Measurements from ENCODE around the gene MEIKIN.

Gene MEIKIN

DNA sequence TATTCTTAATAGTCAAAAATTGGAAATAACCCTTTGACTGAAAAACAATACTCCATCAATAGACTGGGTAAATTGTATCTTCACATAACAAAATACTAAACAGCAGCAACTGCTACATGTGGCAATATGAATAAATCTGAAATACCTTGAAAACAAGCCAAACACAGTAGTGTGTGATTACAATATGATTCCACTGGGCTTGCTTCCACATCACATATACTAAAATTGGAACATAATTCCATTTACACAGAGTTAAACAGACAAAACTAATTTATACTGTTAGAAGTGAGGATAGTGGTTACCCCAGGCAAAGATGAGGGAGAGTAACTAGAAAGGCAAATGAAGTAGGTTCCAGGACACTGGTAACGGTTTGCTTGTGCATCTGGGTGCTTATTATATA is 169.0 kb downstream of the MEIKIN start:
- DNase-seq (ENCODE audit: extremely low read depth in 1 of 2, low read depth in 1 of 2): no peak

DNA sequence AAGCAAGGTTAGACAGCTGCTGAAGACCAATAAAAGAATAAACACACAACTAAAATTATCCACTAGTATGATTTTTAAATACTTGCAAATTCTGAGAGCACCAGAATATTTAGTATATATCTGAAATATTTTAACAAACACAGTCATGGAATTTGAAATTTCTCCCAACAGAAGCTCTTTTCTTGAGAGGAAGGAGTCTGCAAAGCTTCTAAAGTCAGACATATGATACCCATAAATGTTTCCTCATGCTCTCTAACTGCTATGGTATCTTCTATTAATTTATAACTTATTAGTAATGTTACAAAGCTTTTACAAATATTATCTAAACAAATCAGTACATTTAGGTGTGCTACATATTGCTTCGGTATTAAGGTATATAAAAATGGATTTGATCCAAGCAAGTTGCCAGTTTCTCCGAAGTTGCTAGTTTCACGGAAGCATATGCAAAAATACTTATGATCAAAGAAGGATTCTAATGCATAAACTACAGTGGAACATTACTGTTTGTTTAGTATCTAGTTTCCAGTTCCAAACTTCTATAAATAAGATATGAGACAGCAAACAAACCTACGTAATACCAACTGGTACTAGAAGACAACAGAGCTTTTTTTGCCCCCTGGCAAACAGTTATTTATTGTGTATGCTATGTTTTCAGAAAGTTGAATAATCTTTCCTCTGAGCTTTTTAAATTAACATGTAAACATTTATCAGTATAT is 170.7 kb downstream of the MEIKIN start:
- no peak for DNase-seq (ENCODE audit: extremely low read depth in 1 of 2, low read depth in 1 of 2)

DNA sequence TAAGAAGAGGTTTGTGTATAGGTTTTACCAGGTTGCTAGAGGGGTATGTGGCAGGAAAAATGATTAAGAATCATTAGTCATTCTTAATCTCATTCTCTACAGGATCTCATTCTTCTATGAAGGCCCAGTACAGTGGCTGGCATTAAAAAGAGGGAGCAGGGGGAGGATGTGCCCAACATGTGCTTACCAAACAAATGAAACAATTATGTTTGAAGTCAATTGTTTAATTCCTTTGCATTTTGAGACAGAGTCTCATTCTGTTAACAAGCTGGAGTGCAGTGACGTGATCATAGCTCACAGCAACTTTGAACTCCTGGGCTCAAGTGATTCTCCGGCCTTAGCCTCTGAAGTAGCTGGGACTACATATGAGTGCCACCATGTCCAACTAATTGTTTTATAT is 171.7 kb downstream of the MEIKIN start:
- no peak for DNase-seq (ENCODE audit: extremely low read depth in 1 of 2, low read depth in 1 of 2)

DNA sequence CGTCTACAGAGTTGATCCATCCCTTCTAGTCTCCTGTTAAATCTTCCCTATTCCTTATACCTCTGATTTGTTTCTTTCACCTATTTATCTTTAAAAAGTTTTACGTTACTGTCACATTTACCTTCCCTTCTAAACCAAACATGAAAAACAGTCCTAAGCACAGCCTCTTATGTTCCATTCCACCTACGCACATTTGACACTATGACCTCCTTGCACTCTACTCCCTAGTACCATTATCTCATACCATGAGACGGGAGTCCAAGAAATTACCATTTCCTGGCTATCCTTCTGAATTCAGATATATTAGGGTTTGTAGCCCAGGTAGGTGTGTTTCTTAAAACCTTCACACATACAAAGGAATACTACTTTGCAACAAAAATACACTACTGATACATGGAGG is 173.8 kb downstream of the MEIKIN start:
- no peak for DNase-seq (ENCODE audit: extremely low read depth in 1 of 2, low read depth in 1 of 2)

DNA sequence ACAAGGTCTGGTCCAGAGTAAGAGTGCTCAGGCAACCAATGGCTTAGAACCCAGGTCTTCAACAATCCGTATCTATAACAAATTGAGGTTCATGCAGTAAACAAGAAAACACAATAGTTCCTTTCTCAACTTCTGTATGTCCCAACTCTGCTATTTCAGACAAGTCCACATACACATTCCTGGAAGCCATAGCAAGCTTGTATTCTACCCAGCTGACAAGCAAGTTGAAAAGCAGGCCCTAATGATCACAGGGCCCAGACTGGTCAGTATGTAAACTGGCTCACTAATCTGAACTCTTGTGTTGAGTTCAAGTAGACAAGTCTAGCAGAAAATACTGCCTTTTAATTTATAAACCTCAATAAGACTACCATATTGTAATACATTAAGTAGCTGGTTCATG is 175.5 kb downstream of the MEIKIN start:
- no peak for DNase-seq (ENCODE audit: extremely low read depth in 1 of 2, low read depth in 1 of 2)

DNA sequence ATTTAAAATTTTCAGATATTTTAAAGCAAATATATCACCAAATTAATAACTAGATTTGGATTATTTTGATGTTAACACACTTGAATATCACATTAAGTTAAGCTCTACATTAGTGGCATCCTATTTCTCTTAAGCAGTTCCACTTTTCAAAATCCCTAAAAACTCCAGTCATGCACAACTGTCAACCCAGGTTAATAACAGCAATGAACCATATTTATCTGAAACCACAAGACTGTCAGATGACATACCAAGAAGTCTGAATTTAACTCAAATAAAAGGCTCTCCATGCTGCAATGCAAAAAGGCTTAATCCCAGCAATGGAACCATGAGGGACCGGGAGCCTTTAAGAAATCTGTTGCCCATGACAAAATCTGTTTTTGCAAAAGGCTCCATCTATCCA is 176.1 kb downstream of the MEIKIN start:
- no peak for DNase-seq (ENCODE audit: extremely low read depth in 1 of 2, low read depth in 1 of 2)

DNA sequence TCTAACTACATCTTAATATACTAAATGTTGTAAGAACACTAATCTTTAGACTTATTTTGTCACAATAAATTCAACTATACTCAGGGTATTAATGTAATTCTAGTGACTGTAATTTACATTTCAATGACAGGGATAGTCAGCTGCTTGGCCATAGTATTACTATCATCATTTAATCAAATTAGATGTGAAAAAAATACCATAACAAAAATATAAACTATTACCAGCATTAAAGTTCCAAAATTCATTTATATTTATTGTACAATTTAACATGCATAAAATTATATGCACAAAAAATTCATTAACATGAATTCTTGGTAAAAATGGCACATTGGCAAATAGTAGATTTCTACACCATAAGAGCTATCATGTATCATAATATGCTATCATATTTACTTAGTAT is 177.6 kb downstream of the MEIKIN start:
- no peak for DNase-seq (ENCODE audit: extremely low read depth in 1 of 2, low read depth in 1 of 2)

DNA sequence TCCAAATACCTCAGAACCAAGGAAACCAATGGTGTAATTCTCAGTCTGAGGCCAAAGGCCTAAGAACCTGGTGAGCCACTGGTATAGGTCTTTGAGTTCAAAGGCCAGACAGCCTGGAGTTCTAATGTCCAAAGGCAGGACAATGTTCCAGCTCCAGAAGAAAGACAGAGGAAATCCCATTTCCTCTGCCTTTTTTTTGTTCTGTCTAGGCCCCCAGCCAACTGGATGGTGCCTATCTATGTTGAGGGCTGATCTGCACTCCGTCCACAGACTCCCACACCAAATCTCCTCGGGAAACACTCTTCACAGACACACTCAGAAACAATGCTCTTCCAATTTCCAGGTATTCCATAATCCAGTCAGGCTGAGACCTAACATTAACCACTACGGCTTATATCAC is 178.8 kb downstream of the MEIKIN start:
- DNase-seq (ENCODE audit: extremely low read depth in 1 of 2, low read depth in 1 of 2): no peak

DNA sequence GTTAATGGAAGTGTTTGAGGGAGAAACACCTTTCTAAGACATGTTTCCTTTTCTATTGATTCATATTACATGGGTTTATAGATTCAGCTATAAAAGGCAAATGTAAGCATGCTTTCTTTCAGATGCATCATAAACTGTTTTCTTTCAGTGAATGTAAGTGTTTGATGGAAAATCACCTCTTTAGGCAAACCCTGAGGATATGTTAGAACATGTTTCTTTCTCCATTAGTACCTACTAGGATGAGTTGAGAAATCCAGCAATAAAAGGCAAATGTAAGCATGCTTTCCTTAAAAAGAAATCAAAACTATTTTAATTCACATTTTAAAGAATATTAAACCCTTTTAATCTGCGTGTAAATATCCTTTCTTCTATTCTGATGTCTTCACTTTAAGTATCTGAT is 180.2 kb downstream of the MEIKIN start:
- no peak for DNase-seq (ENCODE audit: extremely low read depth in 1 of 2, low read depth in 1 of 2)

DNA sequence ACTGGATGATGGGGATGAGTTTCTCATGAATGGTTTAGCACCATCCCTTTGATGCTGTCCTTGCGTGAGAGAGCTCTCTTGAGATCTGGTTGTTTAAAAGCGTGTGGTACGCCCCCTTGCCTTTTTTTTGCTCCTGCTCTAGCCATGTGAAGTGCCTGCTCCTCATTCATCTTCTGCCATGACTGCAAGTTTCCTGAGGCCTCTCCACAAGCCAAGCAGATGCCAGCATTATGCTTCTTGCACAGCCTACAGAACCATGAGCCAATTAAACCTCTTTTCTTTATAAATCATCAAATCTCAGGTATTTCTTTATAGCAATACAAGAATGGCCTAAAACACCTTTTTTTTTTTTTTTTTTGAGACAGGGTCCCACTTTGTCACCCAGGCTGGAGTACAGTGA is 181.5 kb downstream of the MEIKIN start:
- DNase-seq (ENCODE audit: extremely low read depth in 1 of 2, low read depth in 1 of 2): no peak

DNA sequence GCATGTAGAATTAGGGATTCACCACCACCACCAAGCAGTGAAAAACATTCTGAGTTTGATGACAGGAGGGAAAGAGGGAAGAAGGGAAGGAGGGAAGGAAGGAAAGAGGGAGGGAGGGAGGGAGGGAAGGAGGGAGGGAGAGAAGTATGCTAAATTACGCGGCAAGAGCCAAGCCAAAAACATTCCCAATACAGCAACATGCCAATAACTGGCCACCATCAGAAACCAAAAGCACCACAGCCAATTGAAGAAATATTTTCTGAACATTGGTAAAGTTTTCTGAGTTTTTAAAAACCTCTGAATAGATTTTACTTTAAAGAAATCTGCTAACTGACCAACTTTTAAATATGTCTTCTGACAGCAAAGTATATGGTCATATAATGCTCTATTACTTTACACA is 184.7 kb downstream of the MEIKIN start:
- DNase-seq (ENCODE audit: extremely low read depth in 1 of 2, low read depth in 1 of 2): no peak

DNA sequence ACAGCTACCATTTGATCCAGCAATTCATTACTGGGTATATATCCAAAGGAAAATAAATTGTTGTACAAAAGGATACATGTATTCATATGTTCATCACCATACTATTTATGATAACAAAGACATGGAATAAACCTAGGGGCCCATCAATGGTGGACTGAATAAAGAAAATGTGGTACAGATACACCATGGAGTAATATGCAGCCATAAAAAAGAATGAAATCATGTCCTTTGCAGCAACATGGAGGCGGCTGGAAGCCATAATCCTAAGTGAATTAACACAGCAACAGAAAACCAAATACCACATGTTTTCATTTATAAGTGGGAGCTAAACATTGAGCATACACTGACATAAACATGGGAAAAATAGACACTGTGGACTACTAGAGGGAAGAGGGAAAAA is 185.8 kb downstream of the MEIKIN start:
- no peak for DNase-seq (ENCODE audit: extremely low read depth in 1 of 2, low read depth in 1 of 2)

DNA sequence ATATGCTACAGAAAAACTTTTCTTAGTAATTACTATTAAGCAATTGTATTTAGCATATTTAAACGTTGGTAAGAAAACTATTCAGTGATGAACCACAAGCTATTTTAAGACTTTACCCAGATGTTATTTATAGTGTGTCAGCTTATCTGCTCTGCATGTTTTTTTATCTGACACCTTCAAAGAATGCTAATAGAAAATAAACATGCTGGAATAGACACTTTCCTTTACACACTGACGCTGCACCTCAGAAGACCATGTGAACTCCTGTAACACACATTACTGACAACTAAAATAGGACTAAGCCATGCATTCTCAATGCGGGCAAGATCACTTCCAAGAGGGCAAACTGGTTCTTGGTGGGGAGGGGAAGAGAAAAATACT is 187.0 kb downstream of the MEIKIN start:
- no peak for DNase-seq (ENCODE audit: extremely low read depth in 1 of 2, low read depth in 1 of 2)

DNA sequence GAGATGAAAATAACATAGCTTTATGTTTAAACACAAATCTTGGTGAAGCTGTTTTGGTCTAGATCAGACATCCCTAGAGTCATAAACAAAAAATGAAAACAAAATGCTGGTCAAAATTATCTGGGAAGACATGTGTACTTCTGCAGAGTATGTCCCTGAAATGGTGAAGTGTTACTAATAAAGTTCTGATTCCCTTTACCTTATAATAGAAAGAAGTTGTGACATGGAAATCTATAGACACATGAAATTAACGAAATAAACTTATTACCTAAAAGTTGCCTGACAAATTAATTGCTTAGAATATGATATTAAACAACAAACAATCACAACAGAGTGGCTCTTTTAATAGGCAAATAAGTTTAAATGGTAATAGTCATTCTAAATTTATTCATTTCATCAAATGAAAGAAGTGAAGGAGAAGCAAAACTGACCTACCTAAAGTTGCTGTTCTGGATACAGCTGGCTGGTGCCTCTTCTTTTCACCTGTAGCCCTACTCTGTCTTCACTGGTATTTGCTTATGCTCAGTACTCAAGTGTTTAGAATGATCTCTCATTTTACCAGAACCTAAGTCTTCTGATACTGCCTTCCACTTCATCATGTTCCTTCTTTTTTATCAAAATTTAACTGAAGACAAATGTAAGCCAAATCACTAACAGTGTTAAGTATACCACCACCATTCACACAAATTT is 187.5 kb downstream of the MEIKIN start:
- no peak for DNase-seq (ENCODE audit: extremely low read depth in 1 of 2, low read depth in 1 of 2)

All from activated CD8-positive, alpha-beta memory T cell treated with anti-CD3 and anti-CD28 coated beads for 1 hour (primary cell).